HepG2 (cell line): ENCODE measurements around the gene ZNF84. TPM values are rescaled to one million over a fixed set of nuclear protein-coding genes. Genes with fewer than 3 reads are reported as not detected.
A peak's percentile ranks its signal among the peaks of the same experiment; 100 is the strongest.

Source experiments
- IRF2 ChIP-seq: IDR thresholded peaks from 2 replicates; pipeline ENCODE4 v1.6.1; 2018; ENCODE audit warnings: missing genetic modification reagents, missing compliant biosample characterization
- LRRFIP1 ChIP-seq: sonication (generic); formaldehyde crosslinking; conservative IDR thresholded peaks from 2 replicates; pipeline ENCODE4 v1.4.0; 2020; ENCODE audit warnings: missing genetic modification reagents
- SIN3B ChIP-seq: fragments of 150-350 bp; IDR thresholded peaks from 2 replicates; pipeline ENCODE4 v1.6.1; 2014; ENCODE audit warnings: low read length
- SP140L ChIP-seq: sonication (generic); formaldehyde crosslinking; IDR thresholded peaks from 2 replicates; pipeline ENCODE4 v1.4.0; 2020; ENCODE audit warnings: missing genetic modification reagents, borderline replicate concordance
- TBX2 ChIP-seq: sonication (generic); formaldehyde crosslinking; IDR thresholded peaks from 2 replicates; pipeline ENCODE4 v1.5.0; 2020; ENCODE audit warnings: missing genetic modification reagents, mild to moderate bottlenecking, borderline replicate concordance
- ZBTB42 ChIP-seq: sonication (generic); formaldehyde crosslinking; IDR thresholded peaks from 2 replicates; pipeline ENCODE4 v1.5.0; 2020; ENCODE audit warnings: mild to moderate bottlenecking, missing genetic modification reagents
- ZNF17 ChIP-seq: sonication (generic); formaldehyde crosslinking; IDR thresholded peaks from 2 replicates; pipeline ENCODE4 v1.5.0; 2020; ENCODE audit warnings: mild to moderate bottlenecking, missing genetic modification reagents
- ZNF280B ChIP-seq: sonication (generic); formaldehyde crosslinking; IDR thresholded peaks from 2 replicates; pipeline ENCODE4 v1.5.0; 2020; ENCODE audit warnings: missing genetic modification reagents, mild to moderate bottlenecking, borderline replicate concordance
- ZNF34 ChIP-seq: sonication (generic); formaldehyde crosslinking; IDR thresholded peaks from 2 replicates; pipeline ENCODE4 v1.4.0; 2020; ENCODE audit warnings: mild to moderate bottlenecking, missing genetic modification reagents, borderline replicate concordance
- ZNF639 ChIP-seq: conservative IDR thresholded peaks from 2 replicates; pipeline ENCODE4 v1.6.1; 2018; ENCODE audit warnings: missing genetic modification reagents
- ZSCAN30 ChIP-seq: sonication (generic); formaldehyde crosslinking; IDR thresholded peaks from 2 replicates; pipeline ENCODE4 v1.5.0; 2020; ENCODE audit warnings: mild to moderate bottlenecking, missing genetic modification reagents
- polyA plus RNA-seq, 8 experiments: library from polyadenylated mRNA; depleted of rRNA in 3 of 8; stranded (reverse) in 7 of 8; unstranded in 1 of 8; fragments of >200 nt; fragmentation: Illumina TruSeq in 4 of 8; extraction: Trizol in 4 of 8; gene quantifications; 2 replicates each; pipeline versions ENCODE4 v1.2.1 to v1.2.3, GENCODE V29; 2011 to 2016; ENCODE audit warnings: low read depth in 4 of 8, missing spikeins in 1 of 8, mixed read lengths in 1 of 8; ENCODE audit not compliant: insufficient read depth in 1 of 8
- total RNA-seq, 5 experiments: library from RNA; depleted of rRNA; stranded (reverse); fragments of >200 nt; fragmentation: Illumina TruSeq; extraction: Trizol; gene quantifications; 2 replicates each; pipeline ENCODE4 v1.2.3, GENCODE V29; 2016; ENCODE audit warnings: low read depth in 1 of 5
- TF ChIP-seq, protein P1 (sequence below), 2 experiments: fragments of 450-650 bp in 1 of 2; sonication (generic) in 1 of 2; formaldehyde crosslinking; IDR thresholded peaks; 2 replicates each; pipeline versions ENCODE4 v1.5.0 to v1.8.0; 2020 to 2022; ENCODE audit warnings: mild to moderate bottlenecking in 1 of 2, missing genetic modification reagents in 1 of 2
- TF ChIP-seq, protein P2 (sequence below), 2 experiments: sonication (generic) in 1 of 2; formaldehyde crosslinking in 1 of 2; IDR thresholded peaks; 2 replicates each; pipeline versions ENCODE4 v1.4.0 to v1.6.1; 2016 to 2020; ENCODE audit warnings: borderline replicate concordance in 1 of 2, low read depth in 1 of 2, mild to moderate bottlenecking in 1 of 2, missing genetic modification reagents in 1 of 2

The ZNF84 gene
- total and polyA plus RNA-seq, 2 of the 13 experiments (the other 11 are each of a cell fraction or from before 2014, with no cell fraction given): 15.5 to 21.8 TPM

GRCh38 chr12:133037207-133038005, at the start of gene ZNF84 (continued):
- TF ChIP-seq ZNF280B (CRISPR knock-in tag) (peak; percentile 85), ZSCAN30 (CRISPR knock-in tag) (no peak), ZNF34 (peak; percentile 44; the same call in 1 of the 2 replicates), SIN3B (no peak), IRF2 (CRISPR knock-in tag) (peak; percentile 89; the same call in 1 of the 2 replicates), ZBTB42 (CRISPR knock-in tag) (no peak), ZNF639 (CRISPR knock-in tag) (peak; percentile 84), LRRFIP1 (CRISPR knock-in tag) (no peak), TBX2 (CRISPR knock-in tag) (peak; percentile 79; the same call in 1 of the 2 replicates), ZNF17 (CRISPR knock-in tag) (no peak), SP140L (no peak)
- TF ChIP-seq, protein P1, sequence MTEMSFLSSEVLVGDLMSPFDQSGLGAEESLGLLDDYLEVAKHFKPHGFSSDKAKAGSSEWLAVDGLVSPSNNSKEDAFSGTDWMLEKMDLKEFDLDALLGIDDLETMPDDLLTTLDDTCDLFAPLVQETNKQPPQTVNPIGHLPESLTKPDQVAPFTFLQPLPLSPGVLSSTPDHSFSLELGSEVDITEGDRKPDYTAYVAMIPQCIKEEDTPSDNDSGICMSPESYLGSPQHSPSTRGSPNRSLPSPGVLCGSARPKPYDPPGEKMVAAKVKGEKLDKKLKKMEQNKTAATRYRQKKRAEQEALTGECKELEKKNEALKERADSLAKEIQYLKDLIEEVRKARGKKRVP (CRISPR knock-in tag; IDR thresholded peaks at IDR 0.05): peak in 1 of 2 experiments; percentile 76; a peak in 1 of 4 replicates
- TF ChIP-seq, protein P2, sequence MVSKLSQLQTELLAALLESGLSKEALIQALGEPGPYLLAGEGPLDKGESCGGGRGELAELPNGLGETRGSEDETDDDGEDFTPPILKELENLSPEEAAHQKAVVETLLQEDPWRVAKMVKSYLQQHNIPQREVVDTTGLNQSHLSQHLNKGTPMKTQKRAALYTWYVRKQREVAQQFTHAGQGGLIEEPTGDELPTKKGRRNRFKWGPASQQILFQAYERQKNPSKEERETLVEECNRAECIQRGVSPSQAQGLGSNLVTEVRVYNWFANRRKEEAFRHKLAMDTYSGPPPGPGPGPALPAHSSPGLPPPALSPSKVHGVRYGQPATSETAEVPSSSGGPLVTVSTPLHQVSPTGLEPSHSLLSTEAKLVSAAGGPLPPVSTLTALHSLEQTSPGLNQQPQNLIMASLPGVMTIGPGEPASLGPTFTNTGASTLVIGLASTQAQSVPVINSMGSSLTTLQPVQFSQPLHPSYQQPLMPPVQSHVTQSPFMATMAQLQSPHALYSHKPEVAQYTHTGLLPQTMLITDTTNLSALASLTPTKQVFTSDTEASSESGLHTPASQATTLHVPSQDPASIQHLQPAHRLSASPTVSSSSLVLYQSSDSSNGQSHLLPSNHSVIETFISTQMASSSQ (IDR thresholded peaks at IDR 0.05; ENCODE audit: low read depth): no peak
- TF ChIP-seq, protein P2 (CRISPR knock-in tag; IDR thresholded peaks at IDR 0.05; ENCODE audit: borderline replicate concordance): no peak; the same call in 1 of the 2 replicates
